K562 treated with DMSO at 1 percent for 24 hours (cell line): ENCODE data around the gene CGRRF1. TPM values are rescaled to one million over a fixed set of nuclear protein-coding genes. Genes with fewer than 3 reads are reported as not detected.

ENCODE experiments used
- total RNA-seq: library from RNA; unstranded; fragments of 300-600 nt; gene quantifications from 2 replicates; pipeline ENCODE4 v1.2.3, GENCODE V29; 2022; ENCODE audit warnings: low read depth; ENCODE audit not compliant: insufficient read depth

CGRRF1 gene
- 2.6 and 11.7 TPM in 2 replicates for total RNA-seq

GRCh38 chr14:54509546-54510501 is at the start of gene CGRRF1:
Gene CGRRF1 (plus strand): TSS chr14:54509906. CDS start chr14:54509960, 54 bp downstream.

GRCh38 chr14:54488646-54489317 is 20.9 kb upstream of the CGRRF1 start, which contains the start of gene GMFB:
Gene GMFB (minus strand): TSS chr14:54488980. CDS start chr14:54488927, 53 bp downstream.

GRCh38 chr14:54566410-54567223 is 56.9 kb downstream of the CGRRF1 start, which contains the start of gene SAMD4A:
Gene SAMD4A (plus strand): TSS chr14:54567128. CDS start chr14:54567917, 789 bp downstream.

Other genes with a start within 250 kb of the CGRRF1 start
- 40.9 and 50.0 TPM in 2 replicates for gene CDKN3, start 112.9 kb upstream of the CGRRF1 start, total RNA-seq
- gene CNIH1, start 68.5 kb upstream of the CGRRF1 start, total RNA-seq: 39.4 and 57.9 TPM in 2 replicates
- 10.4 and 11.7 TPM in 2 replicates for gene GMFB, start 20.9 kb upstream of the CGRRF1 start, total RNA-seq
- 1.6 TPM in 2 replicates for gene SAMD4A, start 57.2 kb downstream of the CGRRF1 start, total RNA-seq